IMR-90 (cell line): ENCODE measurements around the gene USP10. TPM values are rescaled to one million over a fixed set of nuclear protein-coding genes. Genes with fewer than 3 reads are reported as not detected.

Source experiments
- ATAC-seq: fragments of 200-7000 bp; cut with Tn5 transposase; 2 replicates; pipeline ENCODE4 v1.9.1; 2020; ENCODE audit warnings: low read depth, mild to moderate bottlenecking, moderate library complexity
- BruUV-seq: library from RNA; stranded (reverse); fragments of 400-500 nt; replicated peaks from 2 replicates; lab custom pipeline; 2021; lab: Mats Ljungman, UMichigan
- CTCF ChIA-PET: fragments of 300-600 bp; formaldehyde crosslinking; extraction: SDS; loops from one replicate; lab custom pipeline; 2021; ENCODE audit warnings: antibody characterized with exemption; lab: Yijun Ruan, JAX
- POLR2A ChIA-PET: fragments of 300-600 bp; sonication (Branson Sonifier 250); formaldehyde crosslinking; loops from one replicate; lab custom pipeline; 2022; ENCODE audit warnings: antibody characterized with exemption; ENCODE audit not compliant: unreplicated experiment; lab: Charles Lee
- DNase-seq: peaks from one replicate; pipeline ENCODE4 v3.0.0; 2013
- H2AFZ ChIP-seq: replicated peaks from 2 replicates; pipeline ENCODE3; 2013; ENCODE audit warnings: low read length, mild to moderate bottlenecking; ENCODE audit not compliant: poor library complexity
- H2AK5ac ChIP-seq: 2 replicates; pipeline ENCODE4 v1.6.1; 2013; ENCODE audit warnings: low read depth, low read length, inconsistent platforms
- H2AK9ac ChIP-seq: replicated peaks from 2 replicates; pipeline ENCODE3; 2013; ENCODE audit warnings: mild to moderate bottlenecking, low read depth, low read length, moderate library complexity; ENCODE audit not compliant: poor library complexity
- H2BK120ac ChIP-seq: 2 replicates; pipeline ENCODE4 v1.6.1; 2013; ENCODE audit warnings: low read depth, low read length, inconsistent platforms
- H2BK15ac ChIP-seq: 3 replicates; pipeline ENCODE4 v1.6.1; 2013; ENCODE audit warnings: low read depth, low read length, inconsistent platforms
- H2BK20ac ChIP-seq: 2 replicates; pipeline ENCODE4 v1.6.1; 2013; ENCODE audit warnings: low read depth, mild to moderate bottlenecking, inconsistent platforms, low read length, moderate library complexity
- H2BK5ac ChIP-seq: 2 replicates; pipeline ENCODE4 v1.6.1; 2013; ENCODE audit warnings: mild to moderate bottlenecking, low read depth, low read length, inconsistent platforms; ENCODE audit not compliant: poor library complexity, severe bottlenecking
- H3K14ac ChIP-seq: replicated peaks from 2 replicates; pipeline ENCODE4 v1.6.1; 2013; ENCODE audit warnings: low read depth, low read length, inconsistent platforms
- H3K18ac ChIP-seq: 2 replicates; pipeline ENCODE4 v1.6.1; 2013; ENCODE audit warnings: low read depth, low read length, control low read depth
- H3K23ac ChIP-seq: 2 replicates; pipeline ENCODE4 v1.6.1; 2013; ENCODE audit warnings: low read depth, low read length, inconsistent platforms
- H3K27ac ChIP-seq: 2 replicates; pipeline ENCODE4 v1.5.1; 2013; ENCODE audit warnings: mild to moderate bottlenecking, control low read depth, low read length; ENCODE audit not compliant: insufficient read depth
- H3K27me3 ChIP-seq: 2 replicates; pipeline ENCODE4 v1.6.1; 2013; ENCODE audit warnings: low read length; ENCODE audit not compliant: control insufficient read depth, insufficient read depth
- H3K36me3 ChIP-seq: 2 replicates; pipeline ENCODE4 v1.6.1; 2013; ENCODE audit warnings: low read length, mixed read lengths; ENCODE audit not compliant: control insufficient read depth, insufficient read depth
- H3K4ac ChIP-seq: 2 replicates; pipeline ENCODE4 v1.6.1; 2013; ENCODE audit warnings: low read depth, low read length, inconsistent platforms
- H3K4me1 ChIP-seq: 2 replicates; pipeline ENCODE4 v1.6.1; 2013; ENCODE audit warnings: low read length, mixed read lengths; ENCODE audit not compliant: control insufficient read depth, insufficient read depth
- H3K4me2 ChIP-seq: 2 replicates; pipeline ENCODE4 v1.6.1; 2013; ENCODE audit warnings: low read depth, mild to moderate bottlenecking, control low read depth, low read length, moderate library complexity
- H3K4me3 ChIP-seq: 2 replicates; pipeline ENCODE4 v1.5.1; 2013; ENCODE audit warnings: low read depth, mild to moderate bottlenecking, control low read depth, low read length, moderate library complexity; ENCODE audit not compliant: insufficient read depth
- H3K56ac ChIP-seq: 2 replicates; pipeline ENCODE4 v1.6.1; 2013; ENCODE audit warnings: low read length, inconsistent platforms; ENCODE audit not compliant: insufficient read depth; ENCODE audit errors: extremely low read depth
- H3K79me1 ChIP-seq, 2 experiments: 2 replicates each; pipeline ENCODE4 v1.6.1; 2013; ENCODE audit warnings: low read length in 2 of 2, inconsistent platforms in 1 of 2, low read depth in 1 of 2
- H3K9ac ChIP-seq: 2 replicates; pipeline ENCODE4 v1.6.1; 2013; ENCODE audit warnings: low read depth, low read length, control low read depth
- H3K9me1 ChIP-seq: 2 replicates; pipeline ENCODE4 v1.6.1; 2013; ENCODE audit warnings: low read length, inconsistent platforms; ENCODE audit not compliant: insufficient read depth
- H3K9me3 ChIP-seq: 2 replicates; pipeline ENCODE4 v1.6.1; 2013; ENCODE audit warnings: low read length; ENCODE audit not compliant: control insufficient read depth, insufficient read depth
- H4K20me1 ChIP-seq: 2 replicates; pipeline ENCODE4 v1.6.1; 2013; ENCODE audit warnings: low read length, inconsistent platforms; ENCODE audit not compliant: insufficient read depth
- H4K5ac ChIP-seq: 2 replicates; pipeline ENCODE4 v1.6.1; 2013; ENCODE audit warnings: mild to moderate bottlenecking, low read depth, low read length, control low read depth
- H4K8ac ChIP-seq, 2 experiments: 2 replicates each; pipeline ENCODE4 v1.6.1; 2013; ENCODE audit warnings: low read depth in 2 of 2, low read length in 2 of 2, control low read depth in 1 of 2, inconsistent platforms in 1 of 2
- H4K91ac ChIP-seq: 2 replicates; pipeline ENCODE4 v1.6.1; 2013; ENCODE audit warnings: low read depth, low read length, inconsistent platforms; ENCODE audit not compliant: insufficient read depth
- BHLHE40 ChIP-seq: fragments of 150-350 bp; IDR thresholded peaks from 2 replicates; pipeline ENCODE4 v1.6.1; 2016; ENCODE audit warnings: mild to moderate bottlenecking, low read depth, low read length
- CEBPB ChIP-seq: IDR thresholded peaks from 2 replicates; pipeline ENCODE4 v1.6.1; 2012; ENCODE audit warnings: low read depth, low read length, improper control_type of control experiment
- CHD1 ChIP-seq: IDR thresholded peaks from 2 replicates; pipeline ENCODE4 v1.6.1; 2012; ENCODE audit warnings: low read depth, low read length, improper control_type of control experiment
- CTCF ChIP-seq: conservative IDR thresholded peaks from 2 replicates; pipeline ENCODE4 v1.5.1; 2012; ENCODE audit warnings: mild to moderate bottlenecking, low read depth, low read length, improper control_type of control experiment
- FOS ChIP-seq: fragments of 150-350 bp; IDR thresholded peaks from 2 replicates; pipeline ENCODE4 v1.6.1; 2016; ENCODE audit warnings: low read depth, low read length
- MXI1 ChIP-seq: IDR thresholded peaks from 2 replicates; pipeline ENCODE4 v1.6.1; 2012; ENCODE audit warnings: low read depth, mild to moderate bottlenecking, low read length, moderate library complexity, borderline replicate concordance
- RCOR1 ChIP-seq: IDR thresholded peaks from 2 replicates; pipeline ENCODE4 v1.6.1; 2012; ENCODE audit warnings: mild to moderate bottlenecking, low read length, improper control_type of control experiment; ENCODE audit not compliant: insufficient replicate concordance
- RFX5 ChIP-seq: IDR thresholded peaks from 2 replicates; pipeline ENCODE4 v1.8.0; 2012; ENCODE audit warnings: low read depth, mild to moderate bottlenecking, low read length, moderate library complexity
- SMC3 ChIP-seq: fragments of 150-350 bp; IDR thresholded peaks from 2 replicates; pipeline ENCODE4 v1.6.1; 2016; ENCODE audit warnings: low read depth, mild to moderate bottlenecking, antibody characterized with exemption, low read length, moderate library complexity
- USF2 ChIP-seq: fragments of 150-350 bp; IDR thresholded peaks from 2 replicates; pipeline ENCODE4 v1.6.1; 2017; ENCODE audit warnings: mild to moderate bottlenecking, antibody characterized with exemption, low read length, low read depth
- WGBS, 2 experiments: methylation state at CpG; one replicate each; pipeline versions ENCODE4 v1.1.5 to v1.1.7; 2013; ENCODE audit warnings: missing lambda C conversion rate in 2 of 2; ENCODE audit not compliant: insufficient read length in 1 of 2; ENCODE audit errors: extremely low coverage in 2 of 2; 5-methylcytosine and 5-hydroxymethylcytosine counted together
- dilution Hi-C: fragments of 300-500 bp; cut with HindIII; formaldehyde crosslinking; loops from one replicate; pipeline ENCODE4 v1.14.3; 2018; ENCODE audit warnings: low sequenced_read_pairs; ENCODE audit not compliant: unreplicated experiment
- in situ Hi-C: fragments of 300-500 bp; cut with MboI; formaldehyde crosslinking; loops from 3 replicates; pipeline ENCODE4 v1.14.3; 2019; ENCODE audit warnings: low sequenced_read_pairs, inconsistent platforms, mixed read lengths
- intact Hi-C: fragments of 100-400 bp; cut with micrococcal nuclease; formaldehyde crosslinking; loops from 2 replicates; pipeline ENCODE4 v1.10.0; 2022
- polyA plus RNA-seq, 3 experiments: library from polyadenylated mRNA; depleted of rRNA; stranded (reverse); fragments of >200 nt; gene quantifications; 2 replicates each; pipeline ENCODE4 v1.2.3, GENCODE V29; 2012; ENCODE audit warnings: low replicate concordance in 1 of 3
- total RNA-seq: library from RNA; depleted of rRNA; stranded (reverse); fragments of >200 nt; gene quantifications from 2 replicates; pipeline ENCODE4 v1.2.3, GENCODE V29; 2012
- TF ChIP-seq, protein P1 (sequence below): fragments of 150-350 bp; IDR thresholded peaks from 2 replicates; pipeline ENCODE4 v1.6.1; 2016; ENCODE audit warnings: low read depth, mild to moderate bottlenecking, low read length, moderate library complexity, borderline replicate concordance

USP10 gene
- total and polyA plus RNA-seq, 2 of the 4 experiments (the other 2 are of a cell fraction): 54.3 to 79.0 TPM

- Histone ChIP-seq H2AK9ac (no peak overlapping the region), H4K20me1 (peaks cover 77% of the 10 kb centered on the region), H2AK5ac (no peak overlapping the region), H3K4me1 (peaks cover 6% of the 10 kb centered on the region), H2BK15ac (no peak overlapping the region), H2BK120ac (no peak overlapping the region), H4K91ac (no peak overlapping the region), H3K79me1 (peaks cover 2 to 50% of the 10 kb centered on the region in 2 experiments; a peak in 3 of 4 replicates), H3K56ac (no peak overlapping the region), H4K5ac (no peak overlapping the region), H3K4me2 (no peak overlapping the region), H2BK20ac (no peak overlapping the region), H3K14ac (no peak overlapping the region; the same call in 1 of the 2 replicates), H3K4ac (no peak overlapping the region), H2AFZ (no peak overlapping the region), H3K9ac (no peak overlapping the region), H3K18ac (no peak overlapping the region), H4K8ac (no peak overlapping the region), H2BK5ac (no peak overlapping the region), H3K9me1 (peaks cover 15% of the 10 kb centered on the region), H3K27ac (no peak overlapping the region), H3K27me3 (no peaks in the 10 kb centered on the region), H3K4me3 (no peak overlapping the region), H3K23ac (no peak overlapping the region), H3K36me3 (no peaks in the 10 kb centered on the region), H3K9me3 (no peaks in the 10 kb centered on the region)
- TF ChIP-seq USF2: no peak
- TF ChIP-seq CTCF: no peak
- TF ChIP-seq BHLHE40: no peak
- no peak for TF ChIP-seq RFX5
- TF ChIP-seq, protein P1, sequence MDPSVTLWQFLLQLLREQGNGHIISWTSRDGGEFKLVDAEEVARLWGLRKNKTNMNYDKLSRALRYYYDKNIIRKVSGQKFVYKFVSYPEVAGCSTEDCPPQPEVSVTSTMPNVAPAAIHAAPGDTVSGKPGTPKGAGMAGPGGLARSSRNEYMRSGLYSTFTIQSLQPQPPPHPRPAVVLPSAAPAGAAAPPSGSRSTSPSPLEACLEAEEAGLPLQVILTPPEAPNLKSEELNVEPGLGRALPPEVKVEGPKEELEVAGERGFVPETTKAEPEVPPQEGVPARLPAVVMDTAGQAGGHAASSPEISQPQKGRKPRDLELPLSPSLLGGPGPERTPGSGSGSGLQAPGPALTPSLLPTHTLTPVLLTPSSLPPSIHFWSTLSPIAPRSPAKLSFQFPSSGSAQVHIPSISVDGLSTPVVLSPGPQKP: no peak
- no peak for TF ChIP-seq CHD1
- no peak for TF ChIP-seq SMC3
- TF ChIP-seq CEBPB: no peak
- no peak for TF ChIP-seq MXI1
- no peak for TF ChIP-seq FOS
- no peak for TF ChIP-seq RCOR1
- in situ Hi-C loops: loop anchor here (25.0 kb wide), 1 partner anchor 416 kb away; the partner anchor contains the start of gene WFDC1
- POLR2A ChIA-PET: no interaction called here
- DNase-seq (no peak), ATAC-seq (no peak)
- CTCF ChIA-PET: interaction anchor here (0.6 to 2.4 kb wide), 4 partner anchors 32 to 152 kb away, joined by 3 to 7 read pairs (median 4); no protein-coding TSS in a partner anchor
- intact Hi-C loops: no loop called here
- dilution Hi-C loops: no loop called here
- no TSS peak for BruUV-seq
- no CpG with 5 or more reads among the region's 10 CpGs for WGBS, 2 experiments
These were observed 3.9 kb downstream of the USP10 start for GRCh38 chr16:84703681-84704080.
